Glutamatergic neuron (in vitro differentiated cells): ENCODE results near the gene LCP2. TPM values are rescaled to one million over a fixed set of nuclear protein-coding genes. Genes with fewer than 3 reads are reported as not detected.

Source experiments
- DNase-seq: peaks from one replicate; pipeline ENCODE4 v3.0.0; 2022
- H3K27ac Mint-ChIP-seq: one replicate; pipeline ENCODE4 v1.8.0; 2020; ENCODE audit warnings: mild to moderate bottlenecking, mixed read lengths, inconsistent platforms; ENCODE audit not compliant: unreplicated experiment
- H3K27me3 Mint-ChIP-seq: one replicate; pipeline ENCODE4 v1.8.0; 2020; ENCODE audit warnings: mild to moderate bottlenecking, moderate library complexity, mixed read lengths, inconsistent platforms; ENCODE audit not compliant: unreplicated experiment
- H3K36me3 Mint-ChIP-seq: one replicate; pipeline ENCODE4 v1.8.0; 2020; ENCODE audit warnings: mild to moderate bottlenecking, mixed read lengths, inconsistent platforms; ENCODE audit not compliant: unreplicated experiment
- H3K4me1 Mint-ChIP-seq: one replicate; pipeline ENCODE4 v1.8.0; 2020; ENCODE audit warnings: mild to moderate bottlenecking, low read depth, mixed read lengths, inconsistent platforms; ENCODE audit not compliant: unreplicated experiment
- H3K4me3 Mint-ChIP-seq: one replicate; pipeline ENCODE4 v1.8.0; 2020; ENCODE audit warnings: mild to moderate bottlenecking, mixed read lengths, inconsistent platforms; ENCODE audit not compliant: unreplicated experiment
- H3K9me3 Mint-ChIP-seq: one replicate; pipeline ENCODE4 v1.8.0; 2020; ENCODE audit warnings: mild to moderate bottlenecking, moderate library complexity, mixed read lengths, inconsistent platforms; ENCODE audit not compliant: unreplicated experiment
- CTCF ChIP-seq: fragments of 200-600 bp; sonication (generic); IDR thresholded peaks from one replicate; pipeline ENCODE4 v1.5.0; 2021; ENCODE audit not compliant: partially characterized antibody, unreplicated experiment
- total RNA-seq: library from RNA; stranded (reverse); fragmentation: NEBNext Ultra II Directional; extraction: Animal tissue kit (Norgen Biotek cat#: 25700); gene quantifications from one replicate; pipeline ENCODE4 v1.2.1, GENCODE V29; 2021; ENCODE audit not compliant: unreplicated experiment

Gene LCP2
- total RNA-seq, 1 donor from 2014 or later = not detected

- Mint-ChIP-seq H3K27ac (no peak overlapping the region), H3K4me1 (no peaks in the 10 kb centered on the region), H3K36me3 (no peaks in the 10 kb centered on the region), H3K9me3 (no peaks in the 10 kb centered on the region), H3K27me3 (peaks cover 6% of the 10 kb centered on the region), H3K4me3 (no peak overlapping the region)
- no peak for TF ChIP-seq CTCF
- no peak for DNase-seq
Measured at GRCh38 chr5:170330568-170331054, 33.0 kb upstream of the LCP2 start.

GRCh38 chr5:170329524-170329923 lies 31.9 kb upstream of the LCP2 start:
- Mint-ChIP-seq H3K36me3 (no peaks in the 10 kb centered on the region), H3K4me3 (no peak overlapping the region), H3K27me3 (peaks cover 2% of the 10 kb centered on the region), H3K4me1 (no peaks in the 10 kb centered on the region), H3K9me3 (no peaks in the 10 kb centered on the region), H3K27ac (no peak overlapping the region)
- TF ChIP-seq CTCF = no peak
- DNase-seq = no peak

- Mint-ChIP-seq H3K36me3 (no peaks in the 10 kb centered on the region), H3K9me3 (no peaks in the 10 kb centered on the region), H3K4me1 (no peaks in the 10 kb centered on the region), H3K4me3 (no peak overlapping the region), H3K27ac (no peak overlapping the region), H3K27me3 (peaks cover 2% of the 10 kb centered on the region)
- DNase-seq = no peak
- TF ChIP-seq CTCF = no peak
Measured at GRCh38 chr5:170327829-170328228, 30.3 kb upstream of the LCP2 start.

GRCh38 chr5:170327168-170327567 lies 29.6 kb upstream of the LCP2 start:
- Mint-ChIP-seq H3K27ac (no peak overlapping the region), H3K27me3 (peaks cover 2% of the 10 kb centered on the region), H3K4me3 (no peak overlapping the region), H3K9me3 (no peaks in the 10 kb centered on the region), H3K36me3 (no peaks in the 10 kb centered on the region), H3K4me1 (no peaks in the 10 kb centered on the region)
- DNase-seq = no peak
- TF ChIP-seq CTCF = no peak

GRCh38 chr5:170319301-170319700 lies 21.7 kb upstream of the LCP2 start:
- no peak for DNase-seq
- no peaks in the 10 kb centered on the region for H3K27me3 Mint-ChIP-seq
- peaks cover 3% of the 10 kb centered on the region for H3K36me3 Mint-ChIP-seq
- H3K27ac Mint-ChIP-seq = no peak overlapping the region
- no peak overlapping the region for H3K4me3 Mint-ChIP-seq
- H3K9me3 Mint-ChIP-seq = no peaks in the 10 kb centered on the region
- H3K4me1 Mint-ChIP-seq = peaks cover 5% of the 10 kb centered on the region
- TF ChIP-seq CTCF = no peak
